ENCODE measurements around the gene TCEA3.

Gene TCEA3

DNA sequence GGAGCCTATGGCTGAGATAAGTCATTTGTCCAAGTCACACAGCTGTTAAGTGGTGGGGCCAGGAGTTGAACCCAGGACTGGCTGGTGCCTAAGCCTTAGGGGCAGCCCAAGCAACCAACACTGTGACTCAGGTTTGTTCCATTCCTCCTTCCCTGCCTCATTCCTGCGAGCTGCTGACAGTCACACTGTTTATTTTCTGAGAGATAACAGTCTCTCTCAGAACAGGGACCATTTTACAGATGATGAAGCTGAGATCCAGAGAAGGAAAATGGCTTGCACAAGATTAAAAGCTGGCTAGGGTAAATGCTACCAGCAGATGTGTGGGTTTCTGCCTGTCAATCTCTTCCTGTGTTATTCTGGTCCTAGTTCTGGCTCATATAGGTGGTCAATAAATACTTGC, 24.3 kb upstream of the TCEA3 start:
- no peak for DNase-seq (ENCODE audit: low read depth in 3 of 3, low spot score in 1 of 3)

DNA sequence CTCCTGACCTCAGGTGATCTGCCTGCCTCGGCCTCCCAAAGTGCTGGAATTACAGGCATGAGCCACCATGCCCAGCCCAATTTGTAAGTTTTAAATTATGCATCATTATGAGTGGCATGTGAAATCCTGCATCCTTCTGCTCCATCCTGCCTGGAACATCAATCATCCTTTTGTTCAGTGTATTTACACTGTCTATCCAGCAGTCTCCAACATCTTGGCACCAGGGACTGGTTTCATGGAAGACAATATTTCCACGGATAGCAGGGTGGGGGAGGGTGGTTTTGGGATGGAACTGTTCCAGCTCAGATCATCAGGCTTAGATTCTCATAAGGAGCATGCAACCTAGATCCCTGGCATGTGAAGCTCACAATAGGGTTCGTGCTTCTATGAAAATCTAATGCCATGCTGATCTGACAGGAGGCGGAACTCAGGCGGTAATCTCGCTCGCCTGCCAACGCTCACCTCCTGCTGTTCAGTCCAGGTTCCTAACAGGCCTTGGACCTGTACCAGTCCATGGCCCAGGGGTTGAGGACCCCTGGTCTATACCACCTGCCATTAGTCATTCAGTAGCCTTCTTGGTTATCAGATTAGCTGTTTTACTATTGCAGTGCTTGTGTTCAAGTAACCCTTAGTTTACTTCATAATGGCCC, 22.2 kb upstream of the TCEA3 start:
- DNase-seq (ENCODE audit: low read depth in 3 of 3, low spot score in 1 of 3): no peak

DNA sequence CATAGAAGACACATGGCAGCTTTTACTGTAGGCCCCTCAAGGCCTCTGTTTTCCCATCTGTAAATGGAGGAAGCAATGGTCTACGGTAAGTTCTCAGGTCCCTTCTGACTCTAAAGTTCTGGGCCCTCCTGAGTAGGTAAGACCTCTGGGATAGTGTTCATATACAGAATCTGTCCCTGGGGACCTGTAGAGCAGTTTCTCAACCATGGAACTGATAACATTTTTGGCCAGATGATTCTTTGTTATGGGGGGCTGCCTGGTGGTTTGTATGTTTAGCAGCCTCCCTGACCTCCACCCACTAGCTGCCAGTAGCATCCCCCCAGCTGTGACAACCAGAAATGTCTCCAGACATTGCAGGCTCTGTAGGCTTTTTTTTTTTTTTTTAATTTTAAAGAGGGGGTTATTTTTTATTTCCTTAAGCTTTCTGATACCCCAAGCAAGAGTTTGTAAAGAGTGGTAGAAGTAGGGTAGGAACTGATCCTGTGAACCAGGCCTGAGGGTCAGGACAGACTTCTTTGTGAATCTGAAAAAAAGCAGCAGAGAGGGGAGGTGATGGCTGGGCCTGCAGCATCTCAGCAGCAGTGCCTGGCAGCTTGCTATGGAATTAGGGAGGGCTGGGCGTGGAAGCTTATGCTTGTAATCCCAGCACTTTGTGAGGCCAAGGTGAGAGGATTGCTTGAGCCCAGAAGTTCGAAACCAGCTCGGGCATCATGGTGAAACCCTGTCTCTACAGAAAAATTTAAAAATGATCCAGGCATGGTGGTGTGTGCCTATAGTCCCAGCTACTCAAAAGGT, 20.2 kb upstream of the TCEA3 start:
- no peak for DNase-seq (ENCODE audit: low read depth in 3 of 3, low spot score in 1 of 3)

DNA sequence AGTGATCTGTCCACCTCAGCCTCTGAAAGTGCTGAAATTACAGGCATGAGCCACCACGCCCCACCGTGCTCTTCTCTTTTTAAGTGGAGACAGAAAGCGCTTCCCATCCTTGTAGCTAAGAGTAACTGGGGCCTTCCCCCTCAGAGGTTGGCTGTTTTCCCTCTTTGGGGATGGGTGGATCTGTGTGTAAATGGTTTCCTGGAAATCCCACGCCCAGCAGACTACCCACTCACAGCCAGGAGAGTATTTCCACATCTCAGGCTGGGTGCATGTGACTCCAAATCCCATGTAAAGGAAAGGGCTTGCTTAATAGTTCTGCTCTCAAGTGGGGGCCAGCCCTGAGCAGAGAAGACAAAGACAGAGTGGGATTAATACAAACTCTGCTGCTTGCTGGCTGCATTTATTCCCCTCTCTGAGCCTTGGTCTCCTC, 19.6 kb upstream of the TCEA3 start:
- no peak for DNase-seq (ENCODE audit: low read depth in 3 of 3, low spot score in 1 of 3)

- DNase-seq (ENCODE audit: low read depth in 3 of 3, low spot score in 1 of 3): no peak
These were observed 18.2 kb upstream of the TCEA3 start for GRCh38 chr1:23442751-23443150.

GRCh38 chr1:23441446-23442148, 17.0 kb upstream of the TCEA3 start:
- no peak for DNase-seq (ENCODE audit: low read depth in 3 of 3, low spot score in 1 of 3)

DNA sequence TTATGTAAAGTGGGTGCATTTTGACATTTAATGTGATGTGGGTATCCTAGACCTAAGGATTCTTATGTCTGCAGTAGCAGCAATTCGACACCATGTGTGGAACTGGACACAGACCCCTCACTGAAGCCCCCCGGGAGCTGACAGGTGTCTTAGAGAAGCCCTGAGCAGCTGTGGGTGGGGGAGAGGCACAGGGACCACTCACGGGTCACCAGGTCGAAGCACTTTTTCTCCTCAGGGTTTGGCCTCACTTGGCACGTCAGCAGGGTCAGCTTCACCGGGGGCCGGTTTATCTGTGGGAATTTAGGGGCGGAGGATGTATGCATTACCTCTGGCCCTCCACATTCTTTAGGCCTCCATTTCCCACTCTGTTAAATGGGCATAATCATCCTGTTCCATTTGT, 14.0 kb upstream of the TCEA3 start:
- DNase-seq (ENCODE audit: low read depth in 3 of 3, low spot score in 1 of 3): no peak

DNA sequence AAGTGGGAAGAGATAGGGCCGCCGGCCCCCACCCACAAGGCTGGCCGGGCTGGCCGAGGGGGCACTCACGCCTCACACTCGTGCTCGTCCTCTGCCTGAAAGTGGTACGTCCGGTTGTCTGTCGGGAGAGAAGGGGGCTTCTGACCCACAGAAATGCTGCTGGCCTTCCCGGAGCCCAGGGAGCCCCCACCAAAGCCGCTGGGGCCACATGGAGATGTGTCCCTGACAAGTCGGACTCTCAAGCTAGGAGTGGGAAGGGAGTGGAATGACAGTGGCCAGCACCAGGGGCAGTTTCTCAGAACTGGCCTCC, 12.8 kb upstream of the TCEA3 start:
- no peak for DNase-seq (ENCODE audit: low read depth in 3 of 3, low spot score in 1 of 3)

DNA sequence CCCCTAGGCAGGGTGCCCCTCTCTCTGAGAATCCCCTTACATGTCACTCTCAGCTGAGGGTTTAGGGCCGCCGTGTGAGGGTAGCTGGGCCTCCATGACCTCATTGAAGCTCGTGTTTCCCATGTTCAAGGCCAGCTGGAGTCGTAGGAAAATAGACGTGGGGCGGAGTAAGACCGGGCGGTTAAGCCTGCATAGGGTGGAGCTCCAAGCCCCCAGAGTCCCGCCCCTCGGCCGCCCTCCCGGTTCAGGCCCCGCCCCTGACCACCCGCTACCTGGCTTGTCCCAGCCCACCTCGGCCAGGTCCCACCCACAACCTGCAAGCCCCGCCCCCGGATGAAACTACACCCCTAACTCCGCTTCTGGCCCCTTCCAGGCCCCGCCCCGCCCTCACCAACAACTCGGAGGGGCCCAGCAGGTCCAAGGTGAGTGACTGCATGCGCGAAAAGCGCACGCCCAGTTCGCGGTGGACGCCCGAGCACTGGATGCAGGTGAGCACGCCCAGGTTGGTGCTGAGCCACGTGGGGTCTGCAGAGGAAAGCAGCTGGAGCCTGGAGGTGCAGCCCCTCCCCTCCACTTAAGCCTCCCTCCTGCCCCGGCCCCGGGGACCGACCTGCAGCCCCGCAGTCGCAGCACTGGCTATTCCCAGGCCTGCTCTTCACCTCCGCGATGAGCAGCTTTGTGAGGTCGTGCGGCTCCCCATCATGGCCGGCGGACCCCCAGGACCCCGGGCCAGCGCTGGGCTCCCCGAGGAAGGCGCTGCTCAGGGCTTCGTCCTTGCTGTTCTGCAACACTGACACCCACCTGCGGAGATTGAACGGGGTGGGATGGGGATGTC, 12.2 kb upstream of the TCEA3 start:
- DNase-seq (ENCODE audit: low read depth in 3 of 3, low spot score in 1 of 3): no peak

DNA sequence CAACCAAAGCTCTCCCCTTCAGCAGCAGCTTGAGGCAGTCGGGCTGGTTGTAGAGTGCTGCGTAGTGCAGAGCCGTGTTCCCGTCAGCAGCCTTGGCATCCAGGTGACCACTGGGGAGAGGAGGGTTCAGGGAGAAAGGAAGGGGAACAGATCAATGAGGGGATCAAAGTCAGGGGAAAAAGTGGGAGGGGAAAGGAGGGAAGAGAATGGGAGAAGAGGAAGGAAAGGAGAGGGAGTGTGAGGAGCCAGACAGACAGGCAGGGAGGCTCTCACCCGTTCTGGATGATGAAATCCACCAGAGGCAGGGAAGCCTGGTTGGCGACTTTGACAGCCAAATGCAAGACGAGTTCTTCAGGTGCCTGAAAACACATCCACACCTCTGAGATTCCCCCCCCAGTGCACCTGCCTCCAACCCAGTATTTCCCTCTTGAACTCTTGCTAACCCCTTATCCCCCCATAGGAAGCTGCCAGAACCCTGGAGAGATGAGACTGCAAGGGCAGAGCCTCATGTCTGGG, 9.8 kb upstream of the TCEA3 start:
- DNase-seq (ENCODE audit: low read depth in 3 of 3, low spot score in 1 of 3): no peak

GRCh38 chr1:23433122-23433521, 8.6 kb upstream of the TCEA3 start:
- DNase-seq (ENCODE audit: low read depth in 3 of 3, low spot score in 1 of 3): no peak

- no peak for DNase-seq (ENCODE audit: low read depth in 3 of 3, low spot score in 1 of 3)
These were observed 6.9 kb upstream of the TCEA3 start for GRCh38 chr1:23431431-23431830.

GRCh38 chr1:23430803-23431202, 6.3 kb upstream of the TCEA3 start:
- DNase-seq (ENCODE audit: low read depth in 3 of 3, low spot score in 1 of 3): no peak

GRCh38 chr1:23428136-23428905, 3.8 kb upstream of the TCEA3 start:
- no peak for DNase-seq (ENCODE audit: low read depth in 3 of 3, low spot score in 1 of 3)

- no peak for DNase-seq (ENCODE audit: low read depth in 3 of 3, low spot score in 1 of 3)
These were observed 3.0 kb upstream of the TCEA3 start for GRCh38 chr1:23427550-23427949.

DNA sequence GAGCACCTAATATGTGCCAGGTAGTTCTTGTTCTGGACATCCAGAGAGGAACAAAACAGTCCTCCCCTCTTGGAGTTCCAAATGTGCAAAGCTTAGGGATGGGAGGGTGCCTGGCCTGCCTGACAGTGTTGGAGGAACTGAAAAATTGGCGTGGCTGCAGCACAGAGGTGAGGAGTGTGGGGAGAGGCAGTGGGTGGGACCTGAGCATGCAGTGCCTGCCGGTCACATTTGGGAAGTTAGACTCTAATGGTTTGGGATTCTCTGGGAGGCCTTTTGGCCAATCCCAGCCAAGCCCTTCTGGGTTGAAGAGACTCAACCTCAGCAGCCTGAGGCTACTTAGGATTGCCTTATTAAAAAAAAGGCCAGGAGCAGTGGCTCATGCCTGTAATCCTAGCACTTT, 2.3 kb upstream of the TCEA3 start:
- DNase-seq (ENCODE audit: low read depth in 3 of 3, low spot score in 1 of 3): no peak

DNA sequence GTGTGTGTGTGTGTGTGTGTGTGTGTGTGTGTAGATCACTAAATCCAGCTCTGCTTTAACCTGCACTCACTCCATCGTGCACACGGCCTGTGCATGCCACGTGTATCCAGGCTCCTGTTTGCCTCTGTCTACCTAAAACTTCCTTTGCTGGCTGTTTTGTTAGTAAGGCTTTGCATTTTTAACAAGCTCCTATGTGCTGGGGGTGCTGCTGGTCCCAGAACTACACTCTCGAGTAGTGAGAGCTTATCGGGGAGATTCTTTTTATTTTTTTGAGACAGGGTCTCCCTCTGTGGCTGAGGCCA, 596 bp upstream of the TCEA3 start:
- DNase-seq (ENCODE audit: low read depth in 3 of 3, low spot score in 1 of 3): no peak

GRCh38 chr1:23423415-23424292, 894 bp downstream of the TCEA3 start:
- DNase-seq (ENCODE audit: low read depth in 3 of 3, low spot score in 1 of 3): no peak

GRCh38 chr1:23422941-23423340, 1.6 kb downstream of the TCEA3 start:
- no peak for DNase-seq (ENCODE audit: low read depth in 3 of 3, low spot score in 1 of 3)

Data from stimulated activated CD4-positive, alpha-beta T cell treated with anti-CD3 and anti-CD28 coated beads, TNF-alpha, amount 100 ng/mL, for 1 hour (primary cell).